Measurements from ENCODE around the gene TMEM201.

Gene TMEM201

DNA sequence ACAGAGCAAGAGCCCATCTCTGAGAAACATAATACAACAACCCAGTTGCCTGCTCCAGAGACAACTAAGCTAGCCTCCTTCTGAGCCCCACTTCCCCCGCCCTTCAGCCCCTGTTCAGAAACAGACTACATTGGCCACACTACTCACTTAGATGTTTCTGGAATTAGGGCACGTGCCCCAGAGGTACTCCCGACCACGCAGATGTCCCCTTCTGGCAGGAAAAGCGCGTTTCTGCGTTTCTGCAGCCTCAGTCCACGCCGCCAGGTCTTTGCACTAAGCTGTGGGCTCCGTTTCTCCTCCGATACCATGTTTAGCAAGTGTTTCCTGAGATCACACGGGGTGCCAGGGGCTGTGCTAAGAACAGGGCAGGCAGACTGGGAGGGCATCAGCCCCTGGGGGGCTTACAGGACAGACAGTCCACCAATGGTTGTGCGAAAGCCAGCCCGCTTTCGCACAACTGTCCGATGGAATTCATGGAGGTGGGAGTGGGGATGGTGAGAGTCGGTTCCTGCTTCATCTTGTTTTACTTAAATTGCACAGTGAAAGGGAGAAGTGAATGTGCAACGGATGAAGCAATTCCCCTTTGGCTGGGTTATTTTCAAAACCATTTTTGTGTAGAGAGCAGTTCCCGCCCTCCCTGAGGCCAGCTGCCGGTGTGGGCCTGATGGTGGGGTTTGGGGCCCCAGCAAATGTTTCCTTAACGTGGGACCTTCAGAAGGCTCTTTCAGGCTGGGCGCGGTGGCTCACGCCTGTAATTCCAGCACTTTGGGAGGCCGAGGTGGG is 65.5 kb downstream of the TMEM201 start:
- peak; percentile 72 for DNase-seq (ENCODE audit: low read depth)
- TF ChIP-seq, protein P1, sequence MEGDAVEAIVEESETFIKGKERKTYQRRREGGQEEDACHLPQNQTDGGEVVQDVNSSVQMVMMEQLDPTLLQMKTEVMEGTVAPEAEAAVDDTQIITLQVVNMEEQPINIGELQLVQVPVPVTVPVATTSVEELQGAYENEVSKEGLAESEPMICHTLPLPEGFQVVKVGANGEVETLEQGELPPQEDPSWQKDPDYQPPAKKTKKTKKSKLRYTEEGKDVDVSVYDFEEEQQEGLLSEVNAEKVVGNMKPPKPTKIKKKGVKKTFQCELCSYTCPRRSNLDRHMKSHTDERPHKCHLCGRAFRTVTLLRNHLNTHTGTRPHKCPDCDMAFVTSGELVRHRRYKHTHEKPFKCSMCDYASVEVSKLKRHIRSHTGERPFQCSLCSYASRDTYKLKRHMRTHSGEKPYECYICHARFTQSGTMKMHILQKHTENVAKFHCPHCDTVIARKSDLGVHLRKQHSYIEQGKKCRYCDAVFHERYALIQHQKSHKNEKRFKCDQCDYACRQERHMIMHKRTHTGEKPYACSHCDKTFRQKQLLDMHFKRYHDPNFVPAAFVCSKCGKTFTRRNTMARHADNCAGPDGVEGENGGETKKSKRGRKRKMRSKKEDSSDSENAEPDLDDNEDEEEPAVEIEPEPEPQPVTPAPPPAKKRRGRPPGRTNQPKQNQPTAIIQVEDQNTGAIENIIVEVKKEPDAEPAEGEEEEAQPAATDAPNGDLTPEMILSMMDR (IDR thresholded peaks at IDR 0.05; ENCODE audit: insufficient read depth, low read depth, low read length, missing control alignments), result no peak
- peak overlapping the region; percentile 92 for H3K4me3 ChIP-seq (ENCODE audit: low read depth, low read length)

DNA sequence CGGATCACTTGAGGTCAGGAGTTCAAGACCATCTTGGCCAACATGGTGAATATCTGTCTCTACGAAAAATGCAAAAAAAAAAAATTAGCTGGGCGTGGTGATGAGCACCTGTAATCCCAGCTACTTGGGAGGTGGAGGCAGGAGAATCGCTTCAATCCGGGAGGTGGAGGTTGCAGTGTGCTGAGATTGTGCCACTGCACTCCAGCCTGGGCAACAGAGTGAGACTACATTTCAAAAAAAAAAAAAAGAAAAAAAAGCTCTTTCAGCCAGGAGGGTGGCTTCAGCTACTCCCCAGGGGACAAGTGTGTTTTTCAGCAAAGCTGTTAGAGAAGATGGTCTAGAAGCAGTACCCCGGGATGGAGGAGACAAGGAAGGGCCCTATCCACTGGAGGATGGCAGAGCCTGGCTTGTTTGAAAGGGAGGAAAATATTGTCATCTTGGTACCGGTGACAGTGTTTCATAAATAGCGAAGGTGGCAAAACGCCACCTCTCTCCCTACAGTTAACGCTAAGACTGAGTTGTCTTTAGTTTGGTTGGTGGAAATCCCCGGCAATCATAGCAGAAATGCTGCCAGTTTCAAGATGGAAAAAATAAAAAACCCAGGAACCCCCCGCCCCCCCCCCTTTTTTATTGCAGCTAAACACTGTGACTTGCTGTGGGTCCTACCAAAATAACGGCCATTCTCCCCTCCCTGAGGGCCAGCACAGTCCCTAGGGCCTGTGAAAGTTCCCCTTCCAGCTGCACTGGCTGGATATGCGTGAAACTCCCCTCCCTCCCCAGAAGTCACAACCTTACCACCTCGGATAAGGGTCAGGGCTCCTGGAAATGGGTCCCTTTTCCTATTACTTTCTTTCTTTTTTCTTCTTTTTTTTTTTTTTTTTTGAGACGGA is 66.4 kb downstream of the TMEM201 start:
- H3K4me3 ChIP-seq (ENCODE audit: low read depth, low read length), result peak overlapping the region; percentile 92
- TF ChIP-seq, protein P1 (IDR thresholded peaks at IDR 0.05; ENCODE audit: insufficient read depth, low read depth, low read length, missing control alignments), result no peak
- DNase-seq (ENCODE audit: low read depth), result peak; percentile 84

DNA sequence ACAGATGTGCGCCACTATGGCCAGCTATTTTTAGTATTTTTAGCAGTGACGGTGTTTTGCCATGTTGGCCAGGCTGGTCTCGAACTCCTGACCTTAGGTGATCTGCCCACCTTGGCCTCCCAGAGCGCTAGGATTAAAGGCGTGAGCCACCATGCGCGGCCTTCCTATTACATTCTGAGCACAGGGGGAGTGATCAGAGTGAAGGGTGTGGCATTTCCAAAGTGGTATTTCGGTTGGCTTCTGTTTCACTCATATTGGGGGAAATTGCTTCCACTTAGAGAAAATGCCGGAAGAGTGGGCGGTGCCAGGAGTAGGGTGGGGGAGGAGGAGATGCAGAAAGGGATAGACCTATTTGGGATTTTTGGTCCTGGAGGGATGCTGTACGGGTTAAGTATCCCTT is 67.1 kb downstream of the TMEM201 start:
- peak; percentile 55 for DNase-seq (ENCODE audit: low read depth)
- TF ChIP-seq, protein P1 (IDR thresholded peaks at IDR 0.05; ENCODE audit: insufficient read depth, low read depth, low read length, missing control alignments), result no peak
- H3K4me3 ChIP-seq (ENCODE audit: low read depth, low read length), result peak overlapping the region; percentile 92

DNA sequence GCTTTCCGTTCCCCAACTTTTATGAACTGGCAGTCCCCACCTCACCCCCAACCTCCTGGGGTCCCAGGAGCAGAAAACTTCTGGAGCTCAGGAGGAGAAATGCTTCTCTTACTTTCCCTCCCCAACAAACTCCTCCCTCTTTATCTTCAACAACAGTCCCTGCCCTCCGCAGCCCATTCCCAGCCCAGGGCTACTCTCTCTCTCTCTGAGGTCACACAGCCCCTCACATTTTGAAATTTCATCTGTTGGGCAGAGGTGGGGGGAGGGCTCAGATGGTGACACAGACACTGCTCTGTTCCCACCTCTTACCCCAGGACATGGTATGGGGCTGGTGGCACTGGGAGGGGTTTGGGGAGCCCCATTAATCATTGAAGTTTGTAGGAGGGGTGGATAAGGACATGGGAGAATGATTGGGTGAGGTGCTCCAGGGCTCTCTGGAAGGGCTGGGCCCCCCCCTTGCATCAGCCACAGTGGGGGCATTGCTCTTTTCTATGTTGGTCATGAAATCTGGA is 68.9 kb downstream of the TMEM201 start:
- TF ChIP-seq, protein P1 (IDR thresholded peaks at IDR 0.05; ENCODE audit: insufficient read depth, low read depth, low read length, missing control alignments), result no peak
- peak overlapping the region; percentile 33 for H3K4me3 ChIP-seq (ENCODE audit: low read depth, low read length)
- DNase-seq (ENCODE audit: low read depth), result peak; percentile 21

DNA sequence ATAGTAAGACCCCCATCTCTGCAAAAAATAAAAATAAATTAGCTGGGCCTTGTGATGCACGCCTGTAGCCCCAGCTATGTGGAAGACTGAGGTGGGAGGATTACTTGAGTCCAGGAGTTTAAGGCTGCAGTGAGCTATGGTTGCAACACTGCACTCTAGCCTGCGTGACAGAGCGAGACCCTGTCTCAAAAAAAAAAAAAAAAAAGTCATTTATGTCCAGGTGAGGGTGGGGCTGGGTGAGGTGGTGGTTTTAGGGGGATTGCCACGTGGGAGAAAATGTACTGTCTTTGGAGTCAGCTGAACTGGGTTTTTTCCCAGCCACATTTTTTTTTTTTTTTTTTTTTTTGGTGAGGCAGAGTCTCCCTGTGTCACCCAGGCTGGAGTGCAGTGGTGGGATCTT is 69.5 kb downstream of the TMEM201 start:
- no peak overlapping the region for H3K4me3 ChIP-seq (ENCODE audit: low read depth, low read length)
- TF ChIP-seq, protein P1 (IDR thresholded peaks at IDR 0.05; ENCODE audit: insufficient read depth, low read depth, low read length, missing control alignments), result no peak
- peak; percentile 65 for DNase-seq (ENCODE audit: low read depth)

DNA sequence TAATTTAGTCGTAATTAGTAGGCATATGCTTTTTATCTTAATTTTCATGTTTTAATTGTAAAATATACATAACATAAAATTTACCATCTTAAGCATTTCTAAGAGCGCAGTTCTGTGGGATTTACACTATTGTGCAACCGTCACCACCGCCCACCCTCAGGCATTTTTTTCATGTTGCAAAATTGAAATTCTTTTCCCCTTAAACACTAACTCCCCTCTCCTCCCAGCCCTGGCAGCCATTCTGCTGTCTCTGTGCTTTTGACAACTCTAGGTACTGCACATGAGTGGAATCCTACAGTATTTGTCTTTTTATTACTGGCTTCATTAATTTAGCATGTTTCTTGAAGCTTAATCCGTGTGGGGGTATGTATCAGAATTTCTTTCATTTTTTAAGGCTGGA is 70.6 kb downstream of the TMEM201 start:
- TF ChIP-seq, protein P1 (IDR thresholded peaks at IDR 0.05; ENCODE audit: insufficient read depth, low read depth, low read length, missing control alignments), result no peak
- no peak overlapping the region for H3K4me3 ChIP-seq (ENCODE audit: low read depth, low read length)
- DNase-seq (ENCODE audit: low read depth), result no peak
